ENCODE data around the gene DLG2. TPM values are rescaled to one million over a fixed set of nuclear protein-coding genes. Genes with fewer than 3 reads are reported as not detected.

The DLG2 gene
- total RNA-seq, 1 donor from 2014 or later: 0.43 TPM

- peak; percentile 6 to 76 (median 59) for TF ChIP-seq CTCF (IDR thresholded peaks at IDR 0.05)
- intact Hi-C loops (cut with DNase I): loop anchor here (5.0 kb wide), 1 partner anchor 138 kb away; no protein-coding TSS in a partner anchor
These were observed 1242.4 kb downstream of the DLG2 start for GRCh38 chr11:84384731-84385130.

GRCh38 chr11:84383576-84383975, 1243.6 kb downstream of the DLG2 start:
- Histone ChIP-seq H3K4me3 (no peak overlapping the region), H3K27ac (no peak overlapping the region), H3K9me3 (no peaks in the 10 kb centered on the region), H3K27me3 (no peaks in the 10 kb centered on the region), H3K36me3 (no peaks in the 10 kb centered on the region), H3K4me1 (no peaks in the 10 kb centered on the region)
- no peak for TF ChIP-seq CTCF (IDR thresholded peaks at IDR 0.05)
- intact Hi-C loops (cut with DNase I): no loop called here
- no peak for DNase-seq (ENCODE audit: low spot score in 2 of 2)

More at GRCh38 chr11:84384731-84385130, 1242.4 kb downstream of the DLG2 start:
- Histone ChIP-seq H3K4me1 (no peaks in the 10 kb centered on the region), H3K9me3 (no peaks in the 10 kb centered on the region), H3K27ac (no peak overlapping the region), H3K36me3 (no peaks in the 10 kb centered on the region), H3K4me3 (no peak overlapping the region), H3K27me3 (no peaks in the 10 kb centered on the region)
- no peak for DNase-seq (ENCODE audit: low spot score in 2 of 2)

- no peak overlapping the region for H3K27ac ChIP-seq
- no peaks in the 10 kb centered on the region for H3K36me3 ChIP-seq
- H3K27me3 ChIP-seq: no peaks in the 10 kb centered on the region
- no peak for DNase-seq (ENCODE audit: low spot score in 2 of 2)
- no peak overlapping the region for H3K4me3 ChIP-seq
- no peaks in the 10 kb centered on the region for H3K9me3 ChIP-seq
- intact Hi-C loops (cut with DNase I): no loop called here
- no peak for TF ChIP-seq CTCF (IDR thresholded peaks at IDR 0.05)
- no peaks in the 10 kb centered on the region for H3K4me1 ChIP-seq
These were observed 1245.5 kb downstream of the DLG2 start for GRCh38 chr11:84381666-84382065.

- Histone ChIP-seq H3K4me3 (no peak overlapping the region), H3K27me3 (no peaks in the 10 kb centered on the region), H3K9me3 (no peaks in the 10 kb centered on the region), H3K36me3 (no peaks in the 10 kb centered on the region), H3K4me1 (no peaks in the 10 kb centered on the region), H3K27ac (no peak overlapping the region)
- TF ChIP-seq CTCF (IDR thresholded peaks at IDR 0.05): no peak
- intact Hi-C loops (cut with DNase I): no loop called here
- no peak for DNase-seq (ENCODE audit: low spot score in 2 of 2)
These were observed 1254.7 kb downstream of the DLG2 start for GRCh38 chr11:84372381-84372950.

GRCh38 chr11:84358034-84358433, 1269.1 kb downstream of the DLG2 start:
- H3K27ac ChIP-seq: no peak overlapping the region
- no peak for TF ChIP-seq CTCF (IDR thresholded peaks at IDR 0.05)

GRCh38 chr11:84355911-84356310, 1271.2 kb downstream of the DLG2 start:
- no peak for TF ChIP-seq CTCF (IDR thresholded peaks at IDR 0.05)
- Histone ChIP-seq H3K36me3 (no peaks in the 10 kb centered on the region), H3K4me3 (no peak overlapping the region), H3K27me3 (no peaks in the 10 kb centered on the region), H3K9me3 (no peaks in the 10 kb centered on the region), H3K27ac (no peak overlapping the region), H3K4me1 (no peaks in the 10 kb centered on the region)
- no peak for DNase-seq (ENCODE audit: low spot score in 2 of 2)
- intact Hi-C loops (cut with DNase I): no loop called here

More at GRCh38 chr11:84358034-84358433, 1269.1 kb downstream of the DLG2 start:
- no peak for DNase-seq (ENCODE audit: low spot score in 2 of 2)
- Histone ChIP-seq H3K36me3 (no peaks in the 10 kb centered on the region), H3K27me3 (no peaks in the 10 kb centered on the region), H3K4me3 (no peak overlapping the region), H3K4me1 (no peaks in the 10 kb centered on the region), H3K9me3 (no peaks in the 10 kb centered on the region)
- intact Hi-C loops (cut with DNase I): no loop called here
